OCI-LY7 (cell line): ENCODE data around the gene SMAD6. TPM values are rescaled to one million over a fixed set of nuclear protein-coding genes. Genes with fewer than 3 reads are reported as not detected.

ENCODE experiments used
- BruUV-seq: library from RNA; stranded (reverse); fragments of 400-500 nt; replicated peaks from 2 replicates; lab custom pipeline; 2021; lab: Mats Ljungman, UMichigan
- CTCF ChIA-PET: fragments of 300-600 bp; sonication (Branson Sonifier 250); formaldehyde crosslinking; loops from one replicate; lab custom pipeline; 2022; ENCODE audit warnings: antibody characterized with exemption; ENCODE audit not compliant: unreplicated experiment; lab: Charles Lee
- POLR2A ChIA-PET: fragments of 300-600 bp; sonication (Branson Sonifier 250); formaldehyde crosslinking; loops from one replicate; lab custom pipeline; 2022; ENCODE audit warnings: antibody characterized with exemption; lab: Charles Lee
- DNase-seq: peaks from one replicate; pipeline ENCODE4 v3.0.0-alpha.2; 2015; ENCODE audit warnings: low spot score
- H2AFZ ChIP-seq: fragments of 200-600 bp; sonication (generic), shearing (Covaris generic); 2 replicates; pipeline ENCODE4 v1.6.1; 2014; ENCODE audit warnings: mild to moderate bottlenecking, antibody characterized with exemption, low read length, moderate library complexity
- H3K27ac ChIP-seq: fragments of 200-600 bp; sonication (generic); 2 replicates; pipeline ENCODE4 v1.5.1; 2014; ENCODE audit warnings: mixed run types, low read depth, mild to moderate bottlenecking, moderate library complexity, low read length, inconsistent platforms; ENCODE audit not compliant: poor library complexity, severe bottlenecking
- H3K36me3 ChIP-seq: fragments of 200-600 bp; sonication (generic); 2 replicates; pipeline ENCODE4 v1.6.1; 2014; ENCODE audit warnings: mild to moderate bottlenecking, antibody characterized with exemption, low read length, moderate library complexity, mixed read lengths; ENCODE audit not compliant: insufficient read depth
- H3K4me1 ChIP-seq: fragments of 200-600 bp; sonication (generic); 2 replicates; pipeline ENCODE4 v1.5.1; 2014; ENCODE audit warnings: mild to moderate bottlenecking, low read length; ENCODE audit not compliant: insufficient read depth, poor library complexity, severe bottlenecking
- H3K4me2 ChIP-seq: fragments of 200-600 bp; sonication (generic); 2 replicates; pipeline ENCODE4 v1.6.1; 2014; ENCODE audit warnings: mild to moderate bottlenecking, low read length
- H3K4me3 ChIP-seq: fragments of 200-600 bp; sonication (generic); 2 replicates; pipeline ENCODE4 v1.5.1; 2014; ENCODE audit warnings: mild to moderate bottlenecking, low read depth, low read length; ENCODE audit not compliant: poor library complexity, severe bottlenecking
- H3K79me2 ChIP-seq: fragments of 200-600 bp; sonication (generic); 2 replicates; pipeline ENCODE4 v1.6.1; 2016; ENCODE audit warnings: low read depth, mild to moderate bottlenecking, low read length, moderate library complexity, mixed read lengths; ENCODE audit not compliant: insufficient read depth
- H3K9me2 ChIP-seq: fragments of 200-600 bp; sonication (generic); 2 replicates; pipeline ENCODE4 v1.6.1; 2016; ENCODE audit warnings: mild to moderate bottlenecking, low read length, mixed read lengths; ENCODE audit not compliant: insufficient read depth
- H3K9me3 ChIP-seq: fragments of 200-600 bp; sonication (generic); 2 replicates; pipeline ENCODE4 v1.6.1; 2014; ENCODE audit warnings: mild to moderate bottlenecking, mixed run types, low read length, mixed read lengths
- H4K20me1 ChIP-seq: fragments of 200-600 bp; sonication (generic); 2 replicates; pipeline ENCODE4 v1.6.1; 2014; ENCODE audit warnings: mild to moderate bottlenecking, antibody characterized with exemption, low read length, moderate library complexity, mixed read lengths; ENCODE audit not compliant: insufficient read depth
- CTCF ChIP-seq: fragments of 200-600 bp; sonication (generic); conservative IDR thresholded peaks from 2 replicates; pipeline ENCODE4 v1.5.1; 2014; ENCODE audit warnings: mild to moderate bottlenecking, antibody characterized with exemption, low read length, moderate library complexity, mixed read lengths
- EZH2phosphoT487 ChIP-seq: fragments of 200-600 bp; sonication (generic); IDR thresholded peaks from 2 replicates; pipeline ENCODE4 v1.6.1; 2018; ENCODE audit warnings: low read depth, borderline replicate concordance, mild to moderate bottlenecking, mixed run types, antibody characterized with exemption, low read length, moderate library complexity, mixed read lengths
- intact Hi-C: fragments of 100-400 bp; cut with micrococcal nuclease; formaldehyde crosslinking; loops from one replicate; pipeline ENCODE4 v1.10.0; 2022; ENCODE audit not compliant: unreplicated experiment
- total RNA-seq, 2 experiments: library from RNA; depleted of rRNA in 1 of 2; stranded (reverse); fragments of >200 nt in 1 of 2; shearing (Covaris generic) in 1 of 2; gene quantifications; 2 replicates each; pipeline ENCODE4 v1.2.3, GENCODE V29; 2014 to 2022

SMAD6 gene
- total RNA-seq, 2 experiments from 2014 or later: 14.6 to 16.1 TPM

- Histone ChIP-seq H3K9me3 (no peaks in the 10 kb centered on the region), H4K20me1 (no peaks in the 10 kb centered on the region), H3K36me3 (no peaks in the 10 kb centered on the region), H3K4me3 (no peak overlapping the region), H3K27ac (no peak overlapping the region), H3K4me1 (no peaks in the 10 kb centered on the region), H3K9me2 (no peaks in the 10 kb centered on the region), H3K4me2 (no peak overlapping the region), H2AFZ (no peak overlapping the region), H3K79me2 (no peaks in the 10 kb centered on the region)
- BruUV-seq: no TSS peak
- ChIA-PET CTCF (no interaction called here), POLR2A (no interaction called here)
- no peak for DNase-seq
- TF ChIP-seq CTCF (no peak), EZH2phosphoT487 (no peak)
- intact Hi-C loops: no loop called here
Measured at GRCh38 chr15:66780973-66781718, 79.1 kb downstream of the SMAD6 start.

GRCh38 chr15:66782785-66783184 lies 80.7 kb downstream of the SMAD6 start:
- BruUV-seq: no TSS peak
- Histone ChIP-seq H3K4me3 (no peak overlapping the region), H3K27ac (no peak overlapping the region), H3K4me1 (no peaks in the 10 kb centered on the region), H3K4me2 (no peak overlapping the region), H4K20me1 (no peaks in the 10 kb centered on the region), H3K9me3 (no peaks in the 10 kb centered on the region), H2AFZ (no peak overlapping the region), H3K36me3 (no peaks in the 10 kb centered on the region), H3K9me2 (no peaks in the 10 kb centered on the region), H3K79me2 (no peaks in the 10 kb centered on the region)
- intact Hi-C loops: no loop called here
- POLR2A ChIA-PET: no interaction called here
- no peak for TF ChIP-seq CTCF
- no peak for TF ChIP-seq EZH2phosphoT487
- no peak for DNase-seq
- CTCF ChIA-PET: no interaction called here

- Histone ChIP-seq H3K4me2 (no peak overlapping the region), H3K79me2 (no peaks in the 10 kb centered on the region), H3K9me3 (no peaks in the 10 kb centered on the region), H3K4me1 (no peaks in the 10 kb centered on the region), H3K27ac (no peak overlapping the region), H4K20me1 (no peaks in the 10 kb centered on the region), H3K9me2 (no peaks in the 10 kb centered on the region), H2AFZ (no peak overlapping the region), H3K36me3 (no peaks in the 10 kb centered on the region), H3K4me3 (no peak overlapping the region)
- intact Hi-C loops: no loop called here
- no peak for DNase-seq
- POLR2A ChIA-PET: no interaction called here
- BruUV-seq: no TSS peak
- no peak for TF ChIP-seq EZH2phosphoT487
- no peak for TF ChIP-seq CTCF
- CTCF ChIA-PET: no interaction called here
Measured at GRCh38 chr15:66783314-66783713, 81.3 kb downstream of the SMAD6 start.
